GM19099 (cell line): ENCODE results near the gene TMEM11.

Experiments
- POLR2A ChIP-seq: IDR thresholded peaks from 3 replicates; pipeline ENCODE4 v1.6.1; 2011; ENCODE audit warnings: low read depth; ENCODE audit not compliant: insufficient read length; ENCODE audit errors: extremely low read depth

The TMEM11 gene

DNA sequence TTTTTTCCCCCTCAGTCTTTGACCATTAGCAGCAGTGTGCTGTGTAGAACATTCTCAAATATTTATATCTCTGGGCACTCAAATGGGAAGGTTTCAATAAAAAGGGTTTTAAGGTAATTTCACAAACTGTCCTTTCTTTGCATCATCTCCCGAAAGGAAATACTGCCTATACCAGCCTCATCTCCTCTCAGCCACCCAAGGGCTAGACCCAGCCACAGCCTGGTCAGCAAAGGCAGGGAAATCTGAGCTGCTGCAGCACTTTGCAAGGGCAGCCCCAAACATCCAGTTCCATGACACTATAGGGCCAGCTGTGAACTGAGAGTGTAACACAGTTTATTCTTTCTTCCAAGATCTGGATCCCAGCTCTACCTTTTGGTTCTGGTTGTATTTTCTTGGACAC, 28.9 kb downstream of the TMEM11 start:
- TF ChIP-seq POLR2A: no peak

DNA sequence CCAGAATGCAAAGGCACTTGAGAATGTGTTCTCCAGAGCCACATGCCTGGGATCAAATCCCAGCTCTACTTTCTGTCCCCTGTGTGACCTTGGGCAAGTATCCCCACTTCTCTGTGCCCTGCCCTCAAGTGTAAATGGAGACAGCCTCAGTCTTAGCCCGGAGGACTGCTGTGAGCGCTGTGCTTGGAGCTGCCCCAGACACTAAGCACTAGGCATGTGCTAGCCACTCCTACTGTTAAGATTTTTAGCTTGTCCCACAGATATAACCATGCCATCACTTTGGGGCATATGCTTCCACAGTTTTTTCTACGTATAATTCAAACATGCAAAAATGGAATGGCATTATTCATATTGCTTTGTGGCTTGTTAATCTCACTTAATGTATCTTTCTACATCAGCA, 29.4 kb downstream of the TMEM11 start:
- no peak for TF ChIP-seq POLR2A

DNA sequence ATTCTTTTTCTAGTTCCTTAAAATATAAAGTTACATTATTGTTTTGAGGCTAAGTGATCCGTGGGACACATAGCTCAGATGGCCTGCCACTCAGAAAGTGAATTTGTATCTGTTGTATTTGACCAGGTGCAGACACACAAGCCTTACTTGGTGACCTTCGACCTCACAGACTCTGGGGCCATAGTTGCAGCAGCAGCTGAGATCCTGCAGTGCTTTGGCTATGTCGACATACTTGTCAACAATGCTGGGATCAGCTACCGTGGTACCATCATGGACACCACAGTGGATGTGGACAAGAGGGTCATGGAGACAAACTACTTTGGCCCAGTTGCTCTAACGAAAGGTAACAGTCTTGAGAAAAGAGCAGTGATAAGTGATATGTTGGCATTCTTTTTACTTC, 30.5 kb downstream of the TMEM11 start:
- no peak for TF ChIP-seq POLR2A

DNA sequence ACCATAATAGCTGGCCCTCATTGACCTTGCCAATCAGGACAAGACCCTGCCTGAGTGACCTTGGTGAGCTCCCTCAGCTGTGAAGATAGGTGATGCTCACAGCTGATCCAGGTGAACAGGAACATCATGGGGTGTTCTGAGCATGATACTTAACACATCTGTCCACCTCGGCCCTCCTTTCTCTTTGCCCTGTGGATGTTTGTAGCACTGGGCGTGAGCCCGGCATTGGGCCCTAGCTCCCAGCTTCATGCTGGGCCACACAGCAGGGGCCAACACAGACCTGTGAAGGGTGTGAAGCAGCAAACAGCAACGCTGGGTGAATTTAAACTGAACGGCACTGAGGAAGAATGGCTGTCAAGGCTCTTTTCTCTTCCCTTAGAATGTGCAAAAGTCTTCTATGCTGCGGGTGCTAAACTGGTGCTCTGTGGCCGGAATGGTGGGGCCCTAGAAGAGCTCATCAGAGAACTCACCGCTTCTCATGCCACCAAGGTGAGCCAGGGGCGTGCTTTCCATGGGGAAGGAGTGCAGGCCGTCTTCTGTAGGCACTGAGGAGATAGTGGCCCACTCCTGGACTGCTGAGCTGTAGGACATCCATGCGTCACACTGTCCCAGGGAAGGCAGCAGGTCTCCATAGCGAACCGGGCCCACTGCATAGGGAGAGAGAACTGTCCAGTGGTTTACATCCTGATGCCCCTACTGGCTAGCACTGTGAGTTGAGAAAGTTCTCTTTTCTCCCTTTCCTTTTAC, 35.9 kb downstream of the TMEM11 start:
- no peak for TF ChIP-seq POLR2A

DNA sequence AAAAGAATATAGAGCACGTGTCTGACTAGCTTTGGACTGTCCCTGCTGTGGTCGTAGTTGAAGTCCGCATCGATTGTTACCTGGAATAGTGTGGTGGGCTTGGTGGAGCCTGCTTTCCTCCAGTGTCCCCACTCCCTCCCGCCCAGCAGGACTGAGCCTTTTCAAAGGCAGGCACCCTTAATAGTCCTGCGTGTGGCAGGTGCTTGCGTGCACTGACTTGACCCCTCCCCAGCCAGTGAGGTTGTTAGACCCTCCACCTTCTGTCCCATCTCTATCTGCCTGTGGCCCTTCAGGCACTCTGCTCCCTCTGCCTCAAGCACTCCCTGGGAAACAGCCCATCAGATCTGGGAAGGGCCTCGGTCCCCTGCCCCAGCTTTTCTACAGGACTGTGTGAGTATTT, 36.6 kb downstream of the TMEM11 start:
- no peak for TF ChIP-seq POLR2A

DNA sequence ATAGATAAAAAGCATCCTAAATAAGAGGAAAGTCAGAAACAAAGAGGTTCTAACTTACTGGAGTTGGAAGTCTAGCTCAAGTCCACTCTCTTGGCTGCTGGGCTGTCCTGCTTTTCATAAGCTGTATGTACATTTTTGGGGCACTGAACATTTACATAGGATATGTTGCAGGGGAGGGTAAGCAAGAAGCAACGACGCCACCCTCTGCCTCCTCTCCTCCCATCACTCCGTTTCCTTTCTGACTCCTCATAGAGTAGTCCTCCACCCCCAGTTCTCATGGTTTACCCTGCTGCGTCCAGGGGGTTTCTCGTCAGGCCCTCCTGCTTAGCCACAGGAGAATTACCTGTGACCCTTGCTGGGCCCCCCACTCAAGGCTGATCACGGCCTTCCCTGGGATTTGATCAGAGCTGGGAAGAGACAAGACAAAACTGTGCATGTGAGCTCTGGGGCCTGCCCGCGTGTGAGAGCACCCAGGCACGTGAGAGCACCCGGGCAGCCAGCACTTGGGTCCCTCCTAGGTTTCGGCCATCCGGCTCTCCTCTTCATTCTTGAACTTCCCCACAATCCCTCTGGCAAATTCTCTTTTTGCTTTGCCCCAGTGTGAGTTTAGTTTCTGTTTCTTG, 37.1 kb downstream of the TMEM11 start:
- TF ChIP-seq POLR2A: no peak

DNA sequence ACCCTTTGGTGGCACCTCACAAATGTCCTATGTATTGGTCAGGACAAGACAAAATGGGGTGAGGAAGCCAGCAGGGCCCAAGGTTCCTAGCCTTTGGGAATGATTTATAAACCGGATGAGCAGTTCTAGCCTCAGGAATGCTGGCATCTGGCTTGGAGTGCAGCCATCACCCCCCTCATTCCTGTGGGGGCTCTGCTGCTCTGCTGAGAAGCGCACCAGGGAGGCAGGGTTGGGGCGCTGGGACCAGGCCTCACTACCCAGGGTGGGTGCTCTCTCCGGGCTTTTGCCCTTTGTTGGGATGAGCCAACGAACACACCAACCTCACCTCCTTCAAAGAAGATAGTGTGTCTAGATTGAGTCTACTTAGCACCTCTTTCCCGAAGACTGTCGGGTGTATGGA, 39.2 kb downstream of the TMEM11 start:
- TF ChIP-seq POLR2A: no peak

DNA sequence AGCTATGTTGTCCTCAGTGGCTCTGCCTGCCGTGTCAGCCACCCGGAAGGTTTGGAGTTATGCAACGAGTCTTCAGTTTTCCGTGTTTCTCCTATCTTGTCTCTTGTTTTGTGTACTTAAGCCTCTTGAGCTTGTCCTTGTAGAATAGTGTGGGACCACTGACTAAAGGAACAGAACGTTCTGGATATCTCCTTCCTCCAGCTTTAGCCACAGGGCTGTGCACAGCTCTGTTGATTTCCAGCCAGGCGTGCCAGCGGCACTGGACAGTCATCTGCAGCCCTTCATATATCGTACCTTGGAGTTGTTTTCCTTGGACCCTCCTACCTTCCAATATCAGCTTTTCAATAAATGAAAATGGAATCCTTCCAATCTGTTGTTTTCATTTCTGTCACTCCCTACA, 39.8 kb downstream of the TMEM11 start:
- TF ChIP-seq POLR2A: no peak

DNA sequence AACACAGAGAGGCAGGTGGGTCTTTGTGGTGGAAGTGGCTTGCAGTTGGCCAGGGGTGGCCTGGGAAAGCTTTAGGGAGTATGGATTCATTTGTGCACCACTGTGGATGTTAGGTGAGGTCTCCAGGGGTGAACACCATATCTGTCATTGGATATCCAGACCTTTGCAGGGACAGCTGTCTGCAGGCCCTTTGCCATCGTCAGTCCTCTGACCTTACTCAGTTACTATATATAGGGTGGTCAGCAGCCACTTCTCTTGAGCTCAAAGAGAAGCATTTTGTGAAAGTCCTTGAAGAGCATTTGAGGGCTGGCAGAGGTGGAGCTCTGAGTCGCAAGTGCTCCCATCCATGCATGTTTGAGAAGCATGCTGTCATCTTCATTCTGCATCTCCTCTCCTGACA, 40.4 kb downstream of the TMEM11 start:
- TF ChIP-seq POLR2A: no peak

DNA sequence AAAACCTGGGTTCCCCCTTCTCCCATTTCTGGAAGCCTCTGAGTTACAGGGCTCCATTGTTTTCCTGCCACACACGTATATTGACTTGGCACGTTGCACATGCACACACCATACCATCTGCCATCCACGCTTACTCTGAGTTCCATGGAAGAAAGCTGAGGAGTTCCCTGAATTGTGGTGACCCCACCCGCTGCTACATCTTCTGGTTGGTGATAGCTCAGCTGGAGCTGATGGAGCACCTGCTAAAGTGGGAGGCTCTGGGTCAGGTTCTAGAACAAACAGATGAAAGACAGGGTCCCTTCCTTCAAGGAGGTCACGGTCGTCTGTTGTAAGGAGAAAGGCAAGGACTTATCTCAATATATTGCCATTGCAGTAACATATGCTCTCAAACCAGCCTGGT, 41.1 kb downstream of the TMEM11 start:
- TF ChIP-seq POLR2A: no peak

DNA sequence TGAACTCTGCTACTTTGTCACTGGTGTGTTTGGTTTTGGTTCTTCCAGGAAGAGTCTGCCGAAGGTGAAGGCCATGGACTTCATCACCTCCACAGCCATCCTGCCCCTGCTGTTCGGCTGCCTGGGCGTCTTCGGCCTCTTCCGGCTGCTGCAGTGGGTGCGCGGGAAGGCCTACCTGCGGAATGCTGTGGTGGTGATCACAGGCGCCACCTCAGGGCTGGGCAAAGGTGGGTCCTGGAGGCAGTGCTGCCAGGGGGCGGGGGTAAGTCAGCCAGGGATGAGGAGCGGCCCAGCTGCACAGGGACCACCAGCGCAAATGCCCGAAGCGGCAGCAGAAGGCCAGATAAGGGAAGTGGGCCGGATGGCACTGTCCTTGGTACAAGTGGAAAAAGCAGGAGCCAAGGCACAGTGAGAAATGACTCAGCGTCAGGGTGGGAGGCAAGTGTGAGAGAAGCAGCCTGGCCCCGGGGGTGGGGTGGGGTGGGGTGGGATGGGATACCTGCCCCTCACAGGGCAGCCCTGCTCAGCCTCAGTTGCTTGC, 41.9 kb downstream of the TMEM11 start:
- TF ChIP-seq POLR2A: no peak

DNA sequence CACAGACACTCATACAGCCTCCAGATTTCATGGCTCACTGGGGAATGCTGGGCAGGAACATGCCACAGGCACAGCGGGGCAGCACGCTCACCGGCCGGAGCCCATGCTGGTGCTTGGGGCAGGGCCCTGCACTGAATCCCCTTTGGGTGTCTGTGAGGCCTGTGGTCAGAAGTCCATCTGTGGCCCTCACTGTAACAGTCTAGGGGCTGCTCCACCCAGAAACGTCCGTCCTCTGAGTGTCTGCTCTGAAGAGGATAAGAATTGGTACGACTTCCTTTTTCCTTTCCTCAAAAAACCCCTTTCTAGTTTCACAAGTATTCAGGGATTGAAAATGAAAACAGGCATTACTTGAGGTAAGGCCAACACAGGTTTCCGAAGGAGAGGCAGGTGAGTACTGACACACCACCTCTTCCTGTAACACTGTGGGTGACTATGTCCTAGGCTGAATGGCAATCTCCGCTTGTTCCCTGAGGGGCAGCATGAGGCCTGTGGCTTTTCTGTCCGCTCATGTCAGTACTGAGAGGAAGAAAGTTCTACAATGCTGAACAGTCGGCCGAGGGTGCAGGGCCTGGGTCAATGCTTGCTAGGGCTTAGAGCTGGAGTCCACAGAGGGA, 42.5 kb downstream of the TMEM11 start:
- no peak for TF ChIP-seq POLR2A

DNA sequence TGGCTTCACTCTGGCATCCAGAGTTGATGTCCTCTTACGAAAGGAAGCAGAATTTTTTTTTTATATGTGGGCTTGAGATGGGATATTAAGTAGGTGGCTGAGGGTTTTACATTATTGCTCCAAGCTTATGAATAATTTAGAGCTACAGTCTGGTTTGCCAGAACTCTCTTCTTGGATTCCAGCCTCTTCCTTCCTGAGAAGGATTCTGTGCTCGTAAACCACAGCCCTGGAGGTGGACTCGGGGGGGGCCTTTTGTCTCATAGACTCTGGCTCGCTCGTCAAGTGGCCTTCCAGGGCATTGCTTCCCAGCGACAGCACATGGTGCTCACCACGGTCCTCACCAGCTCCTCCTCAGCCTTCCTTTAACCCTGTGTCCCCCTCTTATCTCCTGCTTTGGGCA, 43.2 kb downstream of the TMEM11 start:
- TF ChIP-seq POLR2A: no peak

DNA sequence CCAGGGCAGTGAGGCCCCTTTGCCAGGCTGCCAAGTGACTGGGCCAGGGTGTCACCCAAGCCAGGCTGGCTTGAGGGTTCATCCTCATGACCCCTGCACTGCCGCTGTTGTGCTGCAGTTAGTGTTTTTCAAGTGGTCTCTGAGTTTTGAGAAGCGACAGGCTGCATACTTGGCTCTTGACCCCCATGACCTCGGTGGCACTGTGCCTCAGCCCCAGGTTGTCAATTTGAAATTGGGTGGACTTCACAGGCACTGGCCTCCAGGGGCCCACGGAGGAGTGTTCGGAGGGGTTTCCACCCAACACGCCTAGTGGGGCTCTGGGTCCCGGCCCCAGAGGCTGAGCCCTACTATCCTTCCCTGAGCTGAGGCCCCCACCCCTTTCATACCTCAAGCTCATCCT, 44.5 kb downstream of the TMEM11 start:
- no peak for TF ChIP-seq POLR2A

DNA sequence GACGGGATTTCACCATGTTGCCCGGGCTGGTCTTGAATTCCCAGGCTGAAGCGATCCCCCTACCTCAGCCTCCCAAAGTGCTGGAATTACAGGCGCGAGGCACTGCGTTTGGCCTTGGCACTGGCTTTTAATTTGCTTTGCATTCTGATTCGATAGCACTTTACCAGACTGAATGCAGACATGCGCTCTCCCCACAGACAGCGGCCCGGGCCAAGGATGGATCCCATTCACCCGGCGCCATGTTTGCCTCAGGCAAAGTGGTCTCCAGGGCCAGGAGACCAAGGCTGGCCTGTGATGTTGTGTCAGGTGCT, 45.5 kb downstream of the TMEM11 start:
- no peak for TF ChIP-seq POLR2A

DNA sequence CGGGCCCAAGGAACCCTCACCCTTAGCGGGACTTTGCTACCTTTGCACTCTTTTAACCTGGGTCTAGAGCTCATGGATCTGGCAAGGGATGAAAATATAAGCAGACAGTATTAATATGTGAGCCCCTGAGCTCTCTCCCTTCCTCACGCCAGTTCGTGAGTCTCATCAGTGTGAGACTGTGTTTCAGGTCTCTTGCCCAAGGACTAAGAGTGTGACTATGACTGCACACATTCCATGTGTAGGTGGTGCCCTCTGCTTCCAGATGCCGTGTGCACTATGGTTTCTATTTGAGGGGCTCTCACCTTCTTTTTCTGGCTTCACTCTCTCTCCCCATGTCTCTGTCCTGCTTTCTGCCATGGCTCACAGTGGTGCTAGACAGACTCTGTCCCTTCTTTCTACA, 46.7 kb downstream of the TMEM11 start:
- TF ChIP-seq POLR2A: no peak
